GM12875 (cell line): ENCODE data around the gene KCNK4.
"Not testable (repeated sequence)": the region's sequence is repeated elsewhere in the genome, so short reads cannot be mapped to it uniquely, and the experiment has no call there.

ENCODE experiments used
- H3K4me3 ChIP-seq: one replicate; pipeline ENCODE4 v1.5.1; 2011; ENCODE audit warnings: low read depth, low read length, control low read depth
- CTCF ChIP-seq: IDR thresholded peaks from 2 replicates; pipeline ENCODE4 v1.5.1; 2011; ENCODE audit warnings: low read depth, mild to moderate bottlenecking, control low read depth, inconsistent platforms, low read length, moderate library complexity, borderline replicate concordance; ENCODE audit not compliant: insufficient read depth

Gene KCNK4

GRCh38 chr11:64321533-64321932, 30.4 kb downstream of the KCNK4 start:
- TF ChIP-seq CTCF: no peak
- H3K4me3 ChIP-seq: no peak overlapping the region

GRCh38 chr11:64322925-64323260, 31.8 kb downstream of the KCNK4 start:
- no peak for TF ChIP-seq CTCF
- no peak overlapping the region for H3K4me3 ChIP-seq

- H3K4me3 ChIP-seq: no peak overlapping the region
- TF ChIP-seq CTCF: no peak
Observed at GRCh38 chr11:64323373-64323772, 32.3 kb downstream of the KCNK4 start.

- H3K4me3 ChIP-seq: not testable (repeated sequence)
Observed at GRCh38 chr11:64323984-64324383, 32.9 kb downstream of the KCNK4 start.

GRCh38 chr11:64324692-64325469, 33.8 kb downstream of the KCNK4 start:
- no peak for TF ChIP-seq CTCF
- no peak overlapping the region for H3K4me3 ChIP-seq

GRCh38 chr11:64327375-64327774, 36.3 kb downstream of the KCNK4 start:
- H3K4me3 ChIP-seq: no peak overlapping the region
- no peak for TF ChIP-seq CTCF

GRCh38 chr11:64327993-64328392, 36.9 kb downstream of the KCNK4 start:
- H3K4me3 ChIP-seq: no peak overlapping the region
- no peak for TF ChIP-seq CTCF

GRCh38 chr11:64330888-64331287, 39.8 kb downstream of the KCNK4 start:
- no peak for TF ChIP-seq CTCF
- no peak overlapping the region for H3K4me3 ChIP-seq
